H54 (cell line): Measurements from ENCODE around the gene FAM83B.

Source experiments
- DNase-seq: peaks from one replicate; pipeline ENCODE4 v3.0.0; 2011; ENCODE audit warnings: low spot score, mixed read lengths; ENCODE audit not compliant: insufficient read length
- FAIRE-seq: peaks from 3 replicates; lab custom pipeline; 2011; peaks lifted over from hg19 to GRCh38; lab: Jason Lieb, UNC
- POLR2A ChIP-seq: IDR thresholded peaks from 2 replicates; pipeline ENCODE4 v1.6.1; 2011; ENCODE audit warnings: low read depth, mild to moderate bottlenecking, low read length

FAM83B gene

DNA sequence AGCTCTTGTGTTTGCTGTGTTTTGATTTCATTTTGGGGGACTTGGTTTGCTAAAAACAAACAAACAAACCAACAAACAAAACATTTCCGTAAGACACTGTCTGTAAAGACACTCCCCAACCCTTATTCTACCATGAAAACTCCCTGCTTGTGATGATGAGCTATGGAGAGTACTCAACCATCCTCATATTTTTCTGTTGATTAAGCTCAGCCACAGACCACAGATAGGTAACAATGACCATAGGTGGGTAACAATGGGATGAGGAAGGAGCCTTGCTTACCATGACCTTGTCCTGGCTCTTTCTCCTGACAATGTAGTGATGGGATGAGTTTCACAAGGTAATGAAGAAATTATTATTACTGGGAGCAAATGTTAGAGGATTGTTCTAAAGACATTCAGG lies 11.4 kb upstream of the FAM83B start:
- peak; percentile 30 for FAIRE-seq
- TF ChIP-seq POLR2A: no peak
- no peak for DNase-seq

DNA sequence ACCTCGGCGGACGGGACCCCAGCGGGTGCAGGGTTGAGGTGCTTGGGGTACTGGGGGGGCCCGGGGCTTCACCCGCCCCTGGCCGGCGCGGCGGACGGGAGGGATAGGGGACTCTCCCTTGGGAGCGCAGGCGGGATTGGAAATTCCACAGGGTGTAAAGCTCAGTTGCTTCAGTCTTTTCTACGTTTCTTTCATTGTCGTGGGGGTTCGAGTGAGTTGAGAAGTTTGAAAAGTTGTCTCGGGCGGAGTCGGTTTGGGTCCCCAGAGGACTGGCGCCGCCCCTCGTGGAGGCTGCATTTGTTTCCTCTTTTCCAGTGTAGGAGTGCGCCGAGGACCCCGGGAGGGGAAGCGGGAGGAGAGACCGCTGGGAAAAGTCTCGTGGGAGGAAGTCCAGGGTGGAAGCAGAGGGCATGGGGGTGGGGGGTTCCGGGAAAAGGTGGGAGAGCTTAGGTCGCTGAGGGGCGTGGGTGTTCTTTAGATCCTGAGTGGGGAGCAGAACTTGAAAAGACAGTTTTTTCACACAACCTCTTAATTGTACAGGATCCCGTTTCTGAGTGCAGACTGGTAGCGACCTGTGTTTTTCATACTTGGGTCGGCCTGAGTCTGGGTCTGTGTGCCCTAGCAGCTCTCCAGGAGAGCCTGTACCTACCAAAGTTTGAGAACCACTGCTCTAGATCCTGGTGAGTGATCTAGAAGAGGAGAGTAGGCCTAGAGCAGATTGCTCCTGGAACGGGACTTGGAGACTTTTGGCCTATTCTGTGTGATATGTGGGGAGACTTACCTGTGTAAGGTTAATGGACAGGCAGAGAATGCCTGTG lies 495 bp downstream of the FAM83B start:
- FAIRE-seq (peak; percentile 41), DNase-seq (no peak)
- TF ChIP-seq POLR2A: no peak

DNA sequence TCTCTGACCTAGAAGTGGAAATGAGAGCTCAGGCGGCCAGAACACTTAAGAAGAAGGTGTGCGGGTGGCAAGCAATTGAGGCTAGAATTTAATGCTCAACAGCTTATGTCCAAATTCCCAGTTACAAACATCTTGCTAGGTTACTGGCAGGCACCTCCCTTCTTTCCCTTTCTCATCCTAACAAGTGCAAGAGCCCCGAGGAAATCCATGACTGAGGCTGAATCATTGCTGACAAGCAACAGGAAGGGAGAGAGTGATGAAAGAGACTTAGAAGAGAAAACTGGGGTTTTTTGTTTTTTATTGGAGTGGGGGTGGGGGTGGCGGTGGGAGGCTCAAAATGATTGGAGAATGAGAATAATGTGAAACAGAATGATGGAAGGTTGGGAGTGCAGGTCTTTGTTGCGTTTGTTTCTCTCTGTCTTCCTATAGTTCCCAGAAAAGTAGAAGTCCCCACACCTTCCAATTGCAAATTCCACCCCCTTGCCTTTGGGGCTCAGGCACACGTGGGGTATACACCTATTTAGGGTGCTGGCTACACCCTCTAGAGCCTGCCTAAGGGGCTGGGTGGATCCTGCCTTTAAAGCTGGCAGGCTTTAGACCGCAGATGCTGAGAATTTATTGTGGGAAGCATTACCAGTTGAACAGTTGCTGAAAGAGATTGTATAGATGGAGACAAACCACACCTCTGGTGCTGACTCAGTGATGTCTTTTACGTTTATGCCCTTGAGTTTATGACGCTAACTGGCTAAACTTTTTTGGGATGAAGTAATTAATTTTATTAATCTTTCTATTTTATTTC lies 1.4 kb downstream of the FAM83B start:
- DNase-seq (peak; percentile 55), FAIRE-seq (peak; percentile 82)
- TF ChIP-seq POLR2A: no peak

- FAIRE-seq: no peak
- DNase-seq: no peak
- no peak for TF ChIP-seq POLR2A
These were observed 3.5 kb downstream of the FAM83B start for GRCh38 chr6:54850114-54850513.

GRCh38 chr6:54856129-54856528 lies 9.6 kb downstream of the FAM83B start:
- FAIRE-seq: no peak

GRCh38 chr6:54860132-54860531 lies 13.6 kb downstream of the FAM83B start:
- FAIRE-seq (no peak), DNase-seq (no peak)
- no peak for TF ChIP-seq POLR2A

More at GRCh38 chr6:54856129-54856528, 9.6 kb downstream of the FAM83B start:
- TF ChIP-seq POLR2A: no peak
- no peak for DNase-seq

GRCh38 chr6:54860739-54861138 lies 14.2 kb downstream of the FAM83B start:
- FAIRE-seq (peak; percentile 97), DNase-seq (peak; percentile 54)
- TF ChIP-seq POLR2A: no peak

GRCh38 chr6:54861905-54862616 lies 15.5 kb downstream of the FAM83B start:
- DNase-seq (no peak), FAIRE-seq (no peak)

DNA sequence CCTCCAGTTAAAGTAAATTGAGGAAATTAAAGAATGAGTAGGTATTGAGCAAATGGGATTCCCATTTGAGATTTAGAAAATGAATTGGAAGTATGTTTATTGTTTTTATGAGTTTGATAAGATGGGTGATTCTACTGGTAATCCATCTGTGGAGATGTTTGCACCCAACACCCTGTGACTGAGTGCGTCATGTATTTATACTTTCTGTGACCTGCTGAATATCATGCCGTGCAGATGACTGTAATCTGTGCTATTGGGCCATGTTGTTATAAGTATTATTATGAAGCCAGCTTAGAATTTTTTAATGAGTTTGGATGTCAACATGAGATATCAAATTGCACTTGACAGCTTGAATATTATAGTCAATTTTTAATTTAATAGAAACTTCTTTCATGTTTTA lies 17.7 kb downstream of the FAM83B start:
- TF ChIP-seq POLR2A: no peak
- FAIRE-seq: no peak
- no peak for DNase-seq

More at GRCh38 chr6:54861905-54862616, 15.5 kb downstream of the FAM83B start:
- TF ChIP-seq POLR2A: no peak

- DNase-seq: no peak
- no peak for TF ChIP-seq POLR2A
- peak; percentile 64 for FAIRE-seq
These were observed 18.6 kb downstream of the FAM83B start for GRCh38 chr6:54865091-54865631.

GRCh38 chr6:54868556-54868955 lies 22.0 kb downstream of the FAM83B start:
- FAIRE-seq: no peak
- no peak for TF ChIP-seq POLR2A
- DNase-seq: no peak

- DNase-seq (no peak), FAIRE-seq (no peak)
- TF ChIP-seq POLR2A: no peak
These were observed 27.0 kb downstream of the FAM83B start for GRCh38 chr6:54873599-54873998.

- FAIRE-seq (peak; percentile 11), DNase-seq (no peak)
- no peak for TF ChIP-seq POLR2A
These were observed 27.9 kb downstream of the FAM83B start for GRCh38 chr6:54874349-54875048.

DNA sequence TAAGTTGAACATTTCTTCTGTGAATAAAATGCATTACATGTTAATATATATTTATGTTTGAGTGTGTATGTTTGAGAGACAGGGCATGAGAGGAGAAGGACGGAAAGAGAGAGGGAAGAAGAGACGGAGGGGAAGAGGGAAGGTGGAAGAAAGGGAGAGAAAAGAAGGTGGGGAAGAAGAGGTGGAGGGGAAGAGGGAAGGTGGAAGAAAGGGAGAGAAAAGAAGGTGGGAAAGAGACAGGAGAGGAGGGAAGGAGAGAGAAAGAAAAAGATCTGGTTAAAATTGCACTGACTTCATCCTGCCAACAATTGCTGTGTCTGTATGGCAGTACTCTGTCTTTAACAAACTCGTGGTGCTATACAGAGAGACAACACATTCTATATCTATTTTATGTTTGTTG lies 29.0 kb downstream of the FAM83B start:
- TF ChIP-seq POLR2A: no peak
- DNase-seq: no peak
- no peak for FAIRE-seq
